ENCODE measurements around the gene LSM2.
"Not testable (repeated sequence)": the region's sequence is repeated elsewhere in the genome, so short reads cannot be mapped to it uniquely, and the experiment has no call there.

LSM2 gene

GRCh38 chr6:31806470-31807272, at the start of gene LSM2:
TSS of gene LSM2 (minus strand) at chr6:31806966. CDS start at chr6:31806757, 209 bp downstream.
- peak; percentile 87 for DNase-seq (ENCODE audit: low read depth, low spot score)

- not testable (repeated sequence) for DNase-seq (ENCODE audit: low read depth, low spot score)
Observed at GRCh38 chr6:31851980-31852718, 45.4 kb upstream of the LSM2 start.

- no peak for DNase-seq (ENCODE audit: low read depth, low spot score)
Observed at GRCh38 chr6:31851485-31851832, 44.7 kb upstream of the LSM2 start.

- DNase-seq (ENCODE audit: low read depth, low spot score) = no peak
Observed at GRCh38 chr6:31850765-31851484, 44.2 kb upstream of the LSM2 start.

- no peak for DNase-seq (ENCODE audit: low read depth, low spot score)
Observed at GRCh38 chr6:31847276-31847978, 40.7 kb upstream of the LSM2 start.

GRCh38 chr6:31844507-31844906, 37.7 kb upstream of the LSM2 start:
- DNase-seq (ENCODE audit: low read depth, low spot score) = no peak

GRCh38 chr6:31842053-31842452, 35.3 kb upstream of the LSM2 start:
- DNase-seq (ENCODE audit: low read depth, low spot score) = no peak

GRCh38 chr6:31839779-31840126, 33.0 kb upstream of the LSM2 start:
- not testable (repeated sequence) for DNase-seq (ENCODE audit: low read depth, low spot score)

- no peak for DNase-seq (ENCODE audit: low read depth, low spot score)
Observed at GRCh38 chr6:31838968-31839367, 32.2 kb upstream of the LSM2 start.

- not testable (repeated sequence) for DNase-seq (ENCODE audit: low read depth, low spot score)
Observed at GRCh38 chr6:31838114-31838553, 31.4 kb upstream of the LSM2 start.

- no peak for DNase-seq (ENCODE audit: low read depth, low spot score)
Observed at GRCh38 chr6:31837369-31838113, 30.8 kb upstream of the LSM2 start.

GRCh38 chr6:31836474-31837368, 30.0 kb upstream of the LSM2 start:
- no peak for DNase-seq (ENCODE audit: low read depth, low spot score)

GRCh38 chr6:31836047-31836473, 29.3 kb upstream of the LSM2 start:
- DNase-seq (ENCODE audit: low read depth, low spot score) = no peak

GRCh38 chr6:31834367-31835250, 27.8 kb upstream of the LSM2 start:
- DNase-seq (ENCODE audit: low read depth, low spot score) = no peak

GRCh38 chr6:31831350-31832215, 24.8 kb upstream of the LSM2 start:
- DNase-seq (ENCODE audit: low read depth, low spot score) = no peak

- DNase-seq (ENCODE audit: low read depth, low spot score) = no peak
Observed at GRCh38 chr6:31830886-31831335, 24.1 kb upstream of the LSM2 start.

- DNase-seq (ENCODE audit: low read depth, low spot score) = no peak
Observed at GRCh38 chr6:31829633-31830283, 23.0 kb upstream of the LSM2 start.

Measured in brain pericyte (primary cell).